Esophagus muscularis mucosa (tissue), 4 donors: ENCODE results near the gene ACOT8. TPM values are rescaled to one million over a fixed set of nuclear protein-coding genes. Genes with fewer than 3 reads are reported as not detected.

Experiments used
- DNase-seq: peaks from one replicate; pipeline ENCODE4 v3.0.0-alpha.2; 2017; ENCODE audit errors: extremely low spot score
- H3K27ac ChIP-seq, 4 donors: fragments of 200-600 bp; sonication (generic); replicated peaks in 1 of 4; 1 replicate in 3 of 4; 2 replicates in 1 of 4; pipeline ENCODE4 v1.5.1; 2016 to 2019; ENCODE audit warnings: mild to moderate bottlenecking in 1 of 4
- H3K27me3 ChIP-seq, 4 donors: fragments of 200-600 bp; sonication (generic); one replicate each; pipeline versions ENCODE4 v1.5.1 to v1.6.0; 2016 to 2019
- H3K36me3 ChIP-seq, 4 donors: fragments of 200-600 bp; sonication (generic); one replicate each; pipeline ENCODE4 v1.5.1; 2016 to 2019
- H3K4me1 ChIP-seq, 4 donors: fragments of 200-600 bp; sonication (generic); one replicate each; pipeline ENCODE4 v1.5.1; 2016 to 2019
- H3K4me3 ChIP-seq, 4 donors: fragments of 200-600 bp; sonication (generic); 1 replicate in 2 of 4; 2 replicates in 2 of 4; pipeline ENCODE4 v1.5.1; 2016 to 2019; ENCODE audit warnings: mild to moderate bottlenecking in 4 of 4, moderate library complexity in 1 of 4
- H3K9me3 ChIP-seq, 4 donors: fragments of 200-600 bp; sonication (generic); 1 replicate in 3 of 4; 2 replicates in 1 of 4; pipeline ENCODE4 v1.5.1; 2016 to 2019
- EP300 ChIP-seq: sonication (generic); formaldehyde crosslinking; IDR thresholded peaks from one replicate; pipeline ENCODE4 v1.6.1; 2017; ENCODE audit warnings: antibody characterized with exemption
- POLR2A ChIP-seq: fragments of 450-650 bp; IDR thresholded peaks from one replicate; pipeline ENCODE4 v1.6.1; 2017; ENCODE audit warnings: antibody characterized with exemption, moderate library complexity, mild to moderate bottlenecking, low read depth
- POLR2AphosphoS5 ChIP-seq, 2 donors: sonication (generic); formaldehyde crosslinking; IDR thresholded peaks; one replicate each; pipeline ENCODE4 v1.6.1; 2017; ENCODE audit warnings: antibody characterized with exemption in 2 of 2
- WGBS: methylation state at CpG from one replicate; pipeline ENCODE4 v1.1.5; 2018; 5-methylcytosine and 5-hydroxymethylcytosine counted together
- intact Hi-C: fragments of 100-400 bp; cut with DNase I; formaldehyde crosslinking; loops from one replicate; pipeline ENCODE4 v1.15.1; 2023
- total RNA-seq, 4 donors: library from RNA; depleted of rRNA; stranded (reverse); fragments of >200 nt; gene quantifications; one replicate each; pipeline versions ENCODE4 v1.1.0 to v1.2.1, GENCODE V29; 2016
- TF ChIP-seq, protein P1 (sequence below), 3 experiments: fragments of 200-600 bp in 2 of 3; fragments of 450-650 bp in 1 of 3; sonication (generic) in 2 of 3; IDR thresholded peaks; one replicate each; pipeline ENCODE4 v1.5.1; 2017 to 2019; ENCODE audit warnings: antibody characterized with exemption in 3 of 3, mild to moderate bottlenecking in 2 of 3, moderate library complexity in 1 of 3

Gene ACOT8
- total RNA-seq, 4 donors from 2014 or later, result 30.0 to 41.9 (median 33.7) TPM

DNA sequence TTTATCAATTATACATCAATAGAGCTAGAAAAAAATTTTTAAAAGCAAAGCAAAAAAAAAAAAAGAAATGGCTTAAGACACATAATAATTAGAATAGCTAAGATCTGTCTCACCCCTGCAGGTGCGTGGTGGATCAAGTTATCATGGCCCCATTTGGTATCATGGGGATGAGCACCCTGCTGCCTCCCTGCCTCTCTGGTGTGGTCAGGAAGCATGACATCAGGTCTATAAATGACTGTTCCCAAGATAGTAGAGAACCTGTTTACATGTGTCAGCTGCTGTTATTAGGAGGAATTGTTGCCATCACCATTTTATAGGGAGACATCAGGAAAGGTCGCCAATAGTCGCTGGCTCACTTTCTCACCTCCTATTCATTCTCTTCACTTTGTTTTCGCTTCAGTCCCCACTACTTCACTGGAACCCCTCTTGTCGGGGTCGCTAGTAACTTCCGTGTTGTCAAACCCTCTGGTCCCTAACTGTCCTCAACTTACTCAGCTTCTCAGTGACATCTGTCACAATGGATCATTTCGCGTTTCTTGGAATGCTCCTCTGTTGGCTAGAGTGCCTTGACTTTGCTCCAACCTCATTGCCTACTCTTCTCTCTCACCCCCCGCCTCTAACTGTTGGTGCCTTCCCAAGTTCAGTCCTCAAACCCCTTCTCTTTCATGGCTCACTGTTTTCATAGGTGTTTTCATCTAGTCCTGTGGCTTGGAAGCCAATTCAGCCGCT, 60.7 kb downstream of the ACOT8 start:
- no peak overlapping the region for H3K27ac ChIP-seq
- H3K4me3 ChIP-seq, result no peak overlapping the region
- DNase-seq, result no peak
- intact Hi-C loops, result loop anchor here (10.0 kb wide), 1 partner anchor 138 kb away; the partner anchor contains the start of gene PCIF1
- H3K27me3 ChIP-seq, result no peaks in the 10 kb centered on the region
- peaks cover 34 to 47% (median 43%) of the 10 kb centered on the region in 4 donors for H3K36me3 ChIP-seq
- WGBS, result 95% methylated on average over 11 of the region's 11 CpGs
- no peak for TF ChIP-seq POLR2A
- TF ChIP-seq POLR2AphosphoS5 (IDR thresholded peaks at IDR 0.05), result no peak
- no peak for TF ChIP-seq EP300
- TF ChIP-seq, protein P1, sequence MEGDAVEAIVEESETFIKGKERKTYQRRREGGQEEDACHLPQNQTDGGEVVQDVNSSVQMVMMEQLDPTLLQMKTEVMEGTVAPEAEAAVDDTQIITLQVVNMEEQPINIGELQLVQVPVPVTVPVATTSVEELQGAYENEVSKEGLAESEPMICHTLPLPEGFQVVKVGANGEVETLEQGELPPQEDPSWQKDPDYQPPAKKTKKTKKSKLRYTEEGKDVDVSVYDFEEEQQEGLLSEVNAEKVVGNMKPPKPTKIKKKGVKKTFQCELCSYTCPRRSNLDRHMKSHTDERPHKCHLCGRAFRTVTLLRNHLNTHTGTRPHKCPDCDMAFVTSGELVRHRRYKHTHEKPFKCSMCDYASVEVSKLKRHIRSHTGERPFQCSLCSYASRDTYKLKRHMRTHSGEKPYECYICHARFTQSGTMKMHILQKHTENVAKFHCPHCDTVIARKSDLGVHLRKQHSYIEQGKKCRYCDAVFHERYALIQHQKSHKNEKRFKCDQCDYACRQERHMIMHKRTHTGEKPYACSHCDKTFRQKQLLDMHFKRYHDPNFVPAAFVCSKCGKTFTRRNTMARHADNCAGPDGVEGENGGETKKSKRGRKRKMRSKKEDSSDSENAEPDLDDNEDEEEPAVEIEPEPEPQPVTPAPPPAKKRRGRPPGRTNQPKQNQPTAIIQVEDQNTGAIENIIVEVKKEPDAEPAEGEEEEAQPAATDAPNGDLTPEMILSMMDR (IDR thresholded peaks at IDR 0.05), result no peak
- H3K4me1 ChIP-seq, result peaks cover 13 to 28% (median 25%) of the 10 kb centered on the region in 4 donors
- H3K9me3 ChIP-seq, result no peaks in the 10 kb centered on the region

DNA sequence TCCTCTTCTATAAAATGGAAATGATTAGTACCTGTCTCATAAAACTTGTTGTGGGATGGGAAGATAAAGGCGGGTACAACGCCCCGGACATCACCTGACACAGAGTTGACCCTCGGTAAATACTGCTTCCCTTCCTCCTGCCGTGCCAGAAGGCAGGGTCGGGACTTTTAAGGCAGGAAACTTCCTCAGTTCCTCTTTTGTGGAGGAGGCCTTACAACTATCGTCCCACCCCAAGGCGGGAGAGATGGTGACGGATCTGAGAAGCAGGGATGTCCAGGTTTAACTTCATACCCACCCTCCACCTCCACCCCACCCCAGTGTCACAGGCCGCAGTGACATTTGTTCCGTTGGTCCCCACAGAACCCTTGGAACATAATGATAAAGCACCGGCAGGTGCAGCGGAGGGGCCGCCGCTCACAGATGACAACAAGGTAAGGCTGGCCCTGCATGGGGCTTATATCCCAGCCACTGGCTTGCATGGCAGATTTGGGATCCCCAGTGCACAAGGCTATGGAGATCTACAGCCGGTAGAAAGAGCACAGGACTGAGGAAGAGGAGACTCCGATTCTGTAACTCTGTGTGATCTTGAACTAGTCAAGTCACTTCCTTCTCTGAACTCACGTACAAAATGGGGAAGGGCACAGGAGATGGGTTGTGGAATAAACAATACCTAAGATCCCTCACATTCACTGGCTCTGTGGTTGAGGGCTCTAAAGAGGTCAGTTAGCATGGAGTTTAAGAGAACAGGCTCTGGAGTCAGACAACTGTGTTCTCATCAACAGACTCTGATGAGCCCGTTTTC, 64.7 kb downstream of the ACOT8 start:
- H3K36me3 ChIP-seq, result peaks cover 33 to 39% (median 34%) of the 10 kb centered on the region in 4 donors
- intact Hi-C loops, result loop anchor here (10.0 kb wide), 1 partner anchor 142 kb away; the partner anchor contains the start of gene PCIF1
- peaks cover 13 to 22% (median 21%) of the 10 kb centered on the region in 4 donors for H3K4me1 ChIP-seq
- 30% methylated on average over 18 of the region's 19 CpGs for WGBS
- H3K27ac ChIP-seq, result peak overlapping the region; percentile 93 to 96 (median 94)
- peak overlapping the region; percentile 96 to 98 (median 98) for H3K4me3 ChIP-seq
- TF ChIP-seq, protein P1 (IDR thresholded peaks at IDR 0.05), result no peak
- no peak for TF ChIP-seq POLR2A
- no peak for TF ChIP-seq EP300
- no peak for TF ChIP-seq POLR2AphosphoS5 (IDR thresholded peaks at IDR 0.05)
- H3K27me3 ChIP-seq, result no peaks in the 10 kb centered on the region
- no peak for DNase-seq
- H3K9me3 ChIP-seq, result no peaks in the 10 kb centered on the region

Other genes starting within 250 kb of the ACOT8 start
- not detected for gene WFDC10A, start 227.7 kb downstream of the ACOT8 start, total RNA-seq
- gene WFDC9, start 226.1 kb downstream of the ACOT8 start, total RNA-seq, result not detected
- not detected for gene WFDC11, start 187.2 kb downstream of the ACOT8 start, total RNA-seq
- not detected for gene WFDC13, start 155.4 kb downstream of the ACOT8 start, total RNA-seq
- under 1 TPM in 1 of 4 donors, not detected in 3; 0.69 TPM for gene WFDC10B, start 152.4 kb downstream of the ACOT8 start, total RNA-seq
- gene SPINT4, start 135.0 kb downstream of the ACOT8 start, total RNA-seq, result not detected
- gene WFDC3, start 65.5 kb downstream of the ACOT8 start, total RNA-seq, result 1 to 10 TPM in 2 of 4 donors, under 1 TPM in 1, not detected in 1; 0.80 to 3.3 (median 3.2) TPM
- gene DNTTIP1, start 65.4 kb downstream of the ACOT8 start, total RNA-seq, result 10 to 100 TPM; 28.2 to 35.9 (median 30.6) TPM
- gene UBE2C, start 44.7 kb downstream of the ACOT8 start, total RNA-seq, result 1 to 10 TPM in 1 of 4 donors, under 1 TPM in 2, not detected in 1; 0.83 to 2.7 (median 0.91) TPM
- gene TNNC2, start 30.1 kb downstream of the ACOT8 start, total RNA-seq, result 1 to 10 TPM in 3 of 4 donors, under 1 TPM in 1; 0.46 to 3.1 (median 1.8) TPM
- 10 to 100 TPM; 54.0 to 78.5 (median 63.5) TPM for gene SNX21, start 23.6 kb downstream of the ACOT8 start, total RNA-seq
- 1 to 10 TPM; 2.1 to 5.4 (median 4.0) TPM for gene ZSWIM3, start 222 bp upstream of the ACOT8 start, total RNA-seq
- 10 to 100 TPM in 2 of 4 donors, 1 to 10 TPM in 2; 7.1 to 13.5 (median 9.2) TPM for gene ZSWIM1, start 23.8 kb upstream of the ACOT8 start, total RNA-seq
- gene SPATA25, start 30.2 kb upstream of the ACOT8 start, total RNA-seq, result 1 to 10 TPM; 1.7 to 4.6 (median 3.0) TPM
- gene NEURL2, start 33.8 kb upstream of the ACOT8 start, total RNA-seq, result 10 to 100 TPM; 10.8 to 16.1 (median 13.0) TPM
- 10 to 100 TPM; 44.8 to 70.2 (median 48.3) TPM for gene CTSA, start 33.9 kb upstream of the ACOT8 start, total RNA-seq
- gene PLTP, start 54.8 kb upstream of the ACOT8 start, total RNA-seq, result 100 to 1,000 TPM; 109 to 342 (median 176) TPM
- 10 to 100 TPM; 35.3 to 51.2 (median 37.2) TPM for gene PCIF1, start 77.3 kb upstream of the ACOT8 start, total RNA-seq
- gene ZNF335, start 114.8 kb upstream of the ACOT8 start, total RNA-seq, result 10 to 100 TPM; 12.9 to 19.0 (median 15.3) TPM
- gene MMP9, start 151.5 kb upstream of the ACOT8 start, total RNA-seq, result 1 to 10 TPM in 1 of 4 donors, under 1 TPM in 3; 0.11 to 6.5 (median 0.63) TPM
- gene SLC12A5, start 171.8 kb upstream of the ACOT8 start, total RNA-seq, result 1 to 10 TPM in 1 of 4 donors, under 1 TPM in 1, not detected in 2; 0.99 to 1.2 TPM
- 10 to 100 TPM; 17.4 to 36.8 (median 29.9) TPM for gene NCOA5, start 232.6 kb upstream of the ACOT8 start, total RNA-seq